CD4-positive, alpha-beta T cell treated with Interleukin-6 at 100 ng/mL for 8 hours (primary cell): ENCODE data around the gene NCAM1.
"Not testable (repeated sequence)": the region's sequence is repeated elsewhere in the genome, so short reads cannot be mapped to it uniquely, and the experiment has no call there.

Experiments used
- DNase-seq: peaks from one replicate; pipeline ENCODE4 v3.0.0-alpha.2; 2020; ENCODE audit warnings: mixed read lengths, low spot score

Gene NCAM1

DNA sequence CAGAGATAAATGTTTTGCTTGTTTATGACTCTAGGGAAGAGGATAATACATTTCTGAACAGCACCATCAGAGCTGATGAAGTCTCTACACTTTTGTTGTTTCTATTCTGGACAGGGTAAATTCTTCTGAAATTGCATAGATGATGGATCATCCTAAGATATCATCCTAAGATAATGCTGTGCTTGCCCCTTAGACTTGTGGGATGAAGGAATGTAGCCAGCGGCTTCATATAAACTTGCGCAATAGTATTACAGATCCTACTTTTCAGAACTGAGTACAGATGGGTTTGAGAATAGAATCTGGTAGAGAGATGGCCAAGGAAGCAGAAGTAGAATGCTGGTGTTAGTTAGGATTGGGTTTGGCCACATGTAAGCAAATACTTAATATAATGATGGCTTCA is 61.0 kb downstream of the NCAM1 start:
- DNase-seq, result no peak

DNA sequence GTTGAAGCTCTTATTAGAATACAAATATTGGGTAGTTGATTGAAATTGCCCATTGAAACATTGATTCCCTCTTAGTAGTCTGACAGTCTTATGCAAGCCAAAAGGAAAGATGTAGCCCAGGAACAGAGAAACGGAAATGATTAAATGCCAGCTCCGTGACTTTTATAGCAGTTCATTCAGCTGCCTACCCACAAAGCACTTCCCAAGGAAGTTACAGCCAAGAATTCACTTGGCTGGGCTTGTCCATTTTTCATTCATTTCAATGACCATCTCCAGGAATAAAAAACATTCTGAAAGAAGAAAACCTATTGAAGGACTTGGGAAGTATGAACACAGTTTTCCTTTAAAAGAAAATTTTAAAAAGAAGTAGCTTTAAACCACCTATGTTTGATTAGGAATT is 62.0 kb downstream of the NCAM1 start:
- no peak for DNase-seq

DNA sequence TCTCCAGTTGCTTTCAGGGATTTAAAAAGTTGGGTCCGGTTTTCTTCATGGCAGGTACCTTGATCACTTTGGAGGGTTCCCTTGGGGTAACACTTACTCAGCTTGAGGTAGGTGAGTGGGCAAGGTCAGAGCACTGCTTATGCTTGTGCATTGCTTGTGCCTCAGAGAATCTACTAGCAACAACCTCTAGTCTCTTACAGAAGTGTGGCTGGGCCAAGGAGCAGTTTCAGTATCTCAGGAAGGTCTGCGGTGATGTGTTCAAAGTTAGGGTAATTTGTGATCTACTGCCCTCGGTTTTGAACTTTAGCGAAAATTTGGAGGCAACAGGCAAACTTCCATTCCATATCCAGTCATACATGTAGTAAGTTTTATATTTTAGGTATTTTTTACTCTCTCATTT is 62.8 kb downstream of the NCAM1 start:
- DNase-seq, result no peak

DNA sequence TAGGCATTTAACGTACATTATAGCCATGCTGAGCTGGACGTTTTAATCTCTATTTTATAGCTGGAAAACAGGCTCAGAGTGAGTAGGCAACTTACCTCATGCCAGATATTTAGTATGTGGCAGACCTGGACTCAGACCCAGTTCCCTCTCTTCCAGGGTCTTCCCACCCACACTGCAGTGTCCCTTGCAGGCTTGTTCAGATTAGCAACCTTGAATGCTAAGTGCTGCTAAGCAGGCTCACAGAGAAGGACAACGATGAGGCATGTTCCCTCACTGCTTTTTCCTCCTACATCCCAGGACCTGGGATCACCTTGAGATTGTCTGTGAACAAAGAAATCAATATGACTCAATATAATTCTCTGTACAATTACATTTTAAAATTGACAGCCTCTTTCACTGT is 65.6 kb downstream of the NCAM1 start:
- DNase-seq, result no peak

DNA sequence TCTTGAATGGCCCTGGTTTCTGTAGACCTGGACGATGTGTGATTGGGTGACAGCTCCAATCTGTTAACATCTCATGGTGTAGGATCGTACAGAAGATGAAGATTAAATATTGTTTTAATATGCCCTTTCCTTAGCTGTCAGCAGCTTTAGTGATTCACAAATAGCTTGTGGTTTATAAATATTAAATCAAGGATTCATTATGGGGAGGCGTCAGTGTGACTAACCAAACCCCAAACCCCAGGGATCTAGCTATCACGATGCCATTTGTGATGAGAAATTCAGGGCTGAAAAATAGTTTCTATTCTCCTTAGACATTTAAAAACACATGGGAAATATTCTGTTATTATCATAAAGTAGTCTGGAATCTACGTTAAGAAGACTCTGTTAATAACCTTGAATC is 73.4 kb downstream of the NCAM1 start:
- no peak for DNase-seq

DNA sequence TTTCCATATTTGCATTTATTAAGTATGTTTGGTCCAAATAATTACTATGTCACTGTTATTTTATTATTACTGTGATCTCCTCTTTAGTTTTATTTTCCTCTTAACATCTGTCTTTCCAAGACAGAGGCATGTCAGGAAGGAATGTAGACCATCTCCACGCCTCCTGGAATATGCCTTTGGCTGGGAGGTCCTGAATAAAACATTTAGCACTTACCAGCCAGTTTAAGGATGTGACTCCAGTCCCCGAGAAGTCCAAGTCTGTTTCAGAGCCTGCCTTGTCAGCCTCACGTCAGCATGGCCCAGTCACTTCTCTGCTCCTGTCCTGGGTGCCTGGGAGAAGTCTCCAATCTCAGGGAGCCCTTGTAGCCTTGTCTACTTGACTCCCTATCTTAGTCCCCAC is 74.5 kb downstream of the NCAM1 start:
- no peak for DNase-seq

DNA sequence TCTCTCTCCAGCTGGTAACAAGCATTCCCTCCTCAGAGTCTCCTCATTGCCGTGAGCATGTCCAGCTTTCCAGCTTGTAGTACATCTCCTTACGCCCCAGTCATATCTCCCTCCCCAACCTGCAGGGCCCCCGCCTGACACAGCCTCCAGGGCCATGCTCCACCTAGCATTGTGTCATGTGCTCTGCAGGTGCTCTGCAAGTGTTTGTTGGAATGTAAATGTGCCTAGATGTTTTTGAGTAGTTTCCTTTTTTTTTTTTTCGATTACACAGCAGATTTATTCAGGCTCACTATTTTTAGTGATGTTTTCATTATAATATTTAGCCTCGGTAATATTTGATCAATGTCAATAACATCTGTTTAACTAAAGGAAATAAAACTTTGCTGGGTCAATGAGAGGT is 82.5 kb downstream of the NCAM1 start:
- no peak for DNase-seq

DNA sequence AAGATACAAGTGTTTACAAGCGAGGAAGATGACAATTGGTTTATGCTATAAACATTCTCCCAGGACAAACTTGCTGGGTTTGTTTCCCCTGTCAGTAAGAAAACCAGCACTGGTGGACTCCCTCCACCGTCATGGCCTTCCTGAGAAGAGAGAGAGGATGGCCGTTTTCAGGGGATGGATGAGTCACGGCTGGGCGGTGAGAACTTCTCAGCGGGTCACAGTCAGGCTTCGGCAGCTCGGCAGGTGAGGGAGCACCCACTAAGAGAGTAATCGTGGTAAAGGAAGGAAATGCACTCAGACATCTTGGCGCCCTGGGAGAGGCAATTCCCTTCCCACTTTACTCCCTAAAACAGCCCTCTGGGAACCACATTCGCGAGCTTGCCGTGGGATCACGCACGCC is 83.9 kb downstream of the NCAM1 start:
- DNase-seq, result no peak

DNA sequence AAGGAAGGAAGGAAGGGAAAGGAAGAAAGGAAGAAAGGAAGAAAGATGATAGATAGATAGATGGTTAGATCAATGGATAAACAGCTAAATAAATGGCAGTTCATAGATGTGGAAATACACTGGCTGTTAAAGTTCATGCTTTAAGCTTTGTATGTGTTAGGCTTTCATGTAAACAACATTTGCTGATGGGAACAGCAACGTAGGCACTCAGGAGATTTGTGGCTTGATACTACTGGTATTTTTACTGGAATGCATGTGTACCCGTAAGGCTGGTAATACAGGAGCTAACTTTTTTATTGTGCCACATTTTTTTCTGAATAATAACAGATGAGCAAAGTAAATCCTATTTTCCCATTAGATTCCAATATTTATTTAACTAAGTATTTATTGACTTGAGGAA is 85.6 kb downstream of the NCAM1 start:
- no peak for DNase-seq

DNA sequence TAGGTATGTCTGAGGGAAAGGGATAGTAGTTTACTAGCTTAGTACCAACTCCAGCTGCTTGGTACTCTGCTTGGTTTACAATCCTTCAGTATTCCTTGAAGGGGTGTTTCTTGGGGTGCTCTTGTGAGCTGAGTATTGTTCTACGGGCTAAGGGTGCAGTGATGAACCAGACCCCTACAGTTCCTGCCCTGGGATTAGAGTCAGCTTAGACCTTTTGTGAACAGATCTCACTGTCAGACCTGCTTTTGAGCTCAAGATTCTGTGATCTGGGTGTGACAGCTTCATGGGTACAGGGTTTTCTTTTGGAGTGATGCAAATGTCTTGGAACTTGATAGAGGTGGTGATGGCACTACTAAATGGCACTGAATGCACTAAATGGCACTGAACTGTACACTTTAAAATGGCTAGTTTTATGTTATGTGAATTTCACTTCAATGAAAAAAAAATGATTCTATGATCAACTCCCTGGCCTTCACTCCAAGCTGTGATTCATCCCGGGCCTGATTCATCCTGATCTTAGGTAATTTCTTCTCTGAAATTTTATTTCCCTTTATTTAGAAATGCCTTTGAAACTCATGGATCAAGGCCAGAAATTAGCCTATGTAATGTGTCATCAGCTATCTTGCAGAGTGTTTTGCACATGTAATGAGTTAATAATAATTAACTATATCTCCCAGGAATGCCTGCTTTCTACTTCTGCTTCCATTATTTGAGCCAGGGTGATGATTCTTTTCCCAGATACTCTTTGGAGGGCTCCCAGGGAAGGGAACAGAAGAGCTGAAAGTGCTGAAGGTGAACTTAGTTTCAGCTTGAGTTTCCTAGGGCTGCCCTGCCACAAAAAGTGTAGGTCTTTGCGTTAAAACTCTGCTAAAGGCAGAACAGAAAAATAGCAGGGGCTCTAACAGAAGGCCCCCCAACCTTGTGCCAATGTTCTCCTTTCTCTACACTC is 87.9 kb downstream of the NCAM1 start:
- DNase-seq, result no peak

DNA sequence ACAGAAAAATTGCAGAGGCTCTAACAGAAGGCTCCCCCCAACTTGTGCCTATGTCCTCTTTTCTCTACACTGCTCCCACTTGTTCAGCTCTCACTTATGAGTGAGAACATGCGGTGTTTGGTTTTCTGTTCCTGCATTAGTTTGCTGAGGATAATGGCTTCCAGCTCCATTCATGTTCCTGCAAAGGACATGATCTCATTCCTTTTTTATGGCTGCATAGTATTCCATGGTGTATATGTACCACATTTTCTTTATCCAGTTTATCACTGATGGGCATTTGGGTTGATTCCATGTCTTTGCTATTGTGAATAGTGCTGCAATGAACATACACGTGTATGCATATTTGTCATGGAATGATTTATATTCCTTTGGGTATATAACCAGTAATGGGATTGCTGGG is 91.8 kb downstream of the NCAM1 start:
- not testable (repeated sequence) for DNase-seq

DNA sequence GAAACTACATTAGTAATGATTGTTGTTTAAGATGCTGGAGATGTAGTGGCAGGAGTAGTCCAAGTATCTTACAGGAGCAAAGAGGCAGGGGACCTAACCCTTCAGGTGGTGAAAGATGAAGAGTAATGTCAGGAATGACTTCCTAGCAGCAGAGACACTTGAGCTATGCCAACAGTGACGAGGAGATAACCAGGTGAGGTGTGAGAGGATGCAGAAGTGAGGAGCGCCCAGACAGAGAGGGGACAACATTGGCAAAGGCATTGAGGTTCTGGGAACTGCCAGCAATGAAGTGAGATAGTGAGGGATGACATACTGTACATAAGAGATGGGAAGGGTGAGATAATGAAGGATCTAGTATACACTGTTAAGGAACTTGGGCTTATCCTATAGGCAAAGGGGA is 95.8 kb downstream of the NCAM1 start:
- DNase-seq, result no peak

DNA sequence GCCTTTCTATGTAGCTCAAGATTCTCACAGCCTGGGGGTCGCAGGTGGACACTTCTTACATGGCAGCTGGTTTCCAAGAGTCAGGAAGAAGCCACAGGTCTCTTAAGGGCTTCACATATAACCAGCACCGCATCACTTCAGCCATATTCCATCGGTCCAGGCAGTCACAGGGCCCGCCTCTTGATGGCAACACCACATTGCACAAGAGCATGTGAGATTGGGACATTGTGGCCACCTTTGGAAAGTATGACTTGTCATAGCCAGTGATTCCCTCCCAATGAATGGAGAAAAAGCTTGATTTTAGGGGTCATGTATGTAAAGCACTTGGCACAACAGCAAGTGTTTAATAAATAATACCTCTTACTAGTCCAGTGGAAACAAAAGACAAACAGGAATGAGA is 98.3 kb downstream of the NCAM1 start:
- no peak for DNase-seq

DNA sequence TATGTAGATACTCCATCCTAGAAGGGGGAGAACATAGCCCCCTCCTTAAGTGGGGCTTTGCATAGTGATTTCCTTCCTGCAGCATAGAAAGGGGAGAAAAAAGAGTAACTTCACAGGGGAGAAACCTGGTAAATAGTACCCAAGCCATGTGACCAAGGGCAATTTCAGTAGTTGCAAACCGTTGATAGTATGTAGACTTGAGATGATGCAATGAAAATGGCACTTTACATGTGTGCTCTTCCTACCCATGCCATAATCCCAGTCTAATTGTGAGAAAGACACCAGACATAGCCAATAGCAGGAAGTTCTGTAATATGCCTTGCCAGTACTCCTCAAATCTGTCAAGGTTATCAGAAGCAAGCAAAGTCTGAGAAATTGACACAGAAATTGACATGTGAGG is 104.1 kb downstream of the NCAM1 start:
- no peak for DNase-seq

DNA sequence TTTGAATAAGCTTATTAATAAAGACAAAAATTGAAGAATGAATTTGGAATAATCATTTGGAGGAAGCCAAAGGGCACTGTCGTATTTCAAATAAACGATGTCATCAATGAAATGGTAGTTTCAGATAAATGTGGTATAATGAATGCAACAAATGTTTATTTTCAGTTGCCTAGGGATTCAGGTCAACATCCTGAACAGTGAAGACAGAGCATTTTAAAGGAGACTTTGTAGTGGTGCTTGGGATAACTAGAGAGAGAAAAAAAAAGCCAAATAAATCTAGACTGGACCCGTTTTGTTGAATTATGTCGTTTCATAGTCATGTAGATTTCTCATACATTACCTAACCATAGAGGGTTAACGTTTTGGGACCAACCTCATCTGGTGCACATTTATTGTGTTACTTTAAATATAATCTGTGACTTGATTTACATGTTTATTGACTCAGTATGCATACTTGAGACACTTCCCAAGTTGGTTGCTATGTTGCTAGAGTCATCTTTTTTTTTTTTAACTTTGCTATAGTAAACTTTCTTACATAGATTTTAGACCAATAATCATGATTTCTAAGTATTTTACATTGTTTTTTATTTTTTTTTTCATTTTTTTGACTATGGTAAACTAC is 111.1 kb downstream of the NCAM1 start:
- no peak for DNase-seq

DNA sequence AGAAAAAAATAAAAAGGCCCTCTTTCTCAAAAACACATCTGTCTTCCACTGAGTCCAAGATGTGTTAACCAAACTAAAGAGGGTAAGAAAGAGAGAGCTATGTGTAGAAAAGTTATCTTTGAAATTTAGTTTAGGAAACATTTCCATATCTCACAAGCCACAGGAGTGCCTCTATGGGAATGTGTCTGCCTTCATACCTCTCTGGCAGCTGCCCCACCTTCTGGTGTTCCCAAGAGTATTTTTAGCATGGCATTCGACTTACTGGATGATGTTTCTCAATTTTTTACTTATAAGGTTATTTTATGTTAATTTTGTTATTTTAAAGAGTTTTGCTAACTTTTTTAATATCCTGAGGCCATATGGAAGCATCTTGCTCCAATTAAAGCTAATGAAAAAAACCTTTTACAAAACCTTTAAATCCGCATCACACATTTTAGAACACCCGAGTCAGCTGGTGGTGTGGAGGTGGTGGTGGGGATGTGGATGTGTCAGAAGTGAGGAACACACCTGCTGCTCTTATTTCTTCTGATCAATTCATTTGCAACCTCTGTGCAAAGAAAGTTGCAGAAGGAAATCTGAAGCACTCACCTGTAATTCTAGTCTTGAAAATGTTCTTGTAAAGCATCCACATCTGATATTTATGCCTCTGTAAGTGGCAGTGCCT is 112.2 kb downstream of the NCAM1 start:
- no peak for DNase-seq

DNA sequence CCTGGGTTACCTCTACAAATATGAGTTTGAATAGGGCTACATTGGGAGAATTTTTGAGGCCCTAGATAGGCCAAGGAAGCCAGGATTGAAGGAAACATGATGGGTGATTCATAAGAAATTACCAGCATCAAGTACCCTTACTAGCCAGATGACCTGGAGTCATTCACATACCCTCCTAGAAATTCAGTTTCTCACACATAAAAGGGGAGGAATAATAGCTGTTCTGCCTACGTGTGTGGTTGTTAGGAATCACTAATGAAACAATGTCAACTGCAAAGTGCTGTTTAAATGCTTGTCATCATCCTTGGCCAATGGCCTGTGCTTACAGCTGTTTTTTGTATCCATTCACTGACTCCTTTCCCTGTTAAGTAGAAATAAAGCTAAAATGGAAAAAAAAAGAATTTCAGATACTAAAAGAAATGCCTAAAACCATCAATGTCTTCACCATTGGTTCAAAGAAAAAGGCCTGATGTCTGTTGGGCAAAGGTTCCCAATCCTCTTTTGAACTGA is 114.4 kb downstream of the NCAM1 start:
- no peak for DNase-seq

DNA sequence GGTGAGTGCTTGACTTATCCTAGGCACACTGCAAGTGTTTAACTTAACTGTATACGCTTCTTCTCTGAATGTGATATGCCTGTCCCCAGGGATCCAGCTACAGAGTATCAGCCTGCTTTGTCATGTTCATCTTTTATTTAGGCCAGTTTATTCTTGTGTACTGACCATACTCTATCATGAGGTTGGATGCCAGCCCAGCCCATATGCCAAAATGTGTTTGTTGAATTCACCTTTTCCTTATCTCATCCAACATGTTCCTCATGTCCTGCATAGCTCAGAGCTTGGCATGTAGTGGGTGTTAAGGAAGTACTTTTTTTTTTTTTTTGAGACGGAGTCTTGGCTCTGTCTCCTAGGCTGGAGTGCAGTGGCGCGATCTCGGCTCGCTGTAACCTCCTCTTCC is 116.2 kb downstream of the NCAM1 start:
- no peak for DNase-seq

DNA sequence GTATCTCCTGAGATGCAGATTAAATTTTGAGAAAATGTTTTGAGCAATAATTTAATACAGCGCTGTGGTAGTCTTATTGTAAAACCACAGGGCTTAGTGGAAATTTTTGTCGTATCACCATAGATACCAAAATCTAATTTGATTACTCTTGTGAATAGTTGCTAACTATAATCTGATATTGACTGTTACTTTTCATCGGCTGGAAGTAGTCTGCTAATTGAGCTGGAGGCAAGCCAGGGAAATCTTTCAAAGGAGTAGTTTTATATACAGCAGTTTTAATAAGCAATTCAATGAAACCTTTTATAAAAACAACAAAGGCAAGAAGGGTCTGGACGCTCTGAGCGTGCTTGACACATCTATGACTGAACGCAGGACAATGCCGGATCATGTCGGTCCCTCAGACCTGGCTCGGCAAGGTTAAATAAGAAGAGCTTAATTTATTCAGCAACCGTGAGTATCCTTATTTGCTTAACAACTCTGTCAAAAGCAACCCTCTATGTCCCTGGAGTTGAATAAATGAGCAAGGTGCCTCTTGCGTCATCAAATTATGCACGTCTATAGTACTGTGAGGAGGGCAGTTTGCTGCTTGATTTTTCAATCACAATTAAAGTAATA is 121.2 kb downstream of the NCAM1 start:
- no peak for DNase-seq

DNA sequence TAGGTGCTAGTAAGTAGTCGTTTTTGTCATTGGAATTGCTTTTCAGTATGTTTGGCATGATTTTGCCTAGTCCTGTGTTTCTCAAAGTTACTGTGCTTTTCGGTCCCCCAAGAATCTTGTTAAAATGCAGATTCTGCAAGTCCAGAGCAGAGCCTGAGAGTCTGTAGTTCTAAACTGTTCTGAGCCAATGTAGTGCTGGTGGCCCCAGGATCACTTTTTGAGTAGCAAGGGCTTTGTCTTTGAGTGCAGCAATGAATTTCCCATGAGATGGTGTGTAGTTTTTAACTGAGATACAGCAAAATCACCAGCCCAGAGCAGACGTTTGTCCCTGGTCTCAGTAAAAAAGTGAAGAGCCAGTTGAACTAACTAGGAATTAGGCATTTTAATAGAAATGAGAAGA is 122.4 kb downstream of the NCAM1 start:
- no peak for DNase-seq

DNA sequence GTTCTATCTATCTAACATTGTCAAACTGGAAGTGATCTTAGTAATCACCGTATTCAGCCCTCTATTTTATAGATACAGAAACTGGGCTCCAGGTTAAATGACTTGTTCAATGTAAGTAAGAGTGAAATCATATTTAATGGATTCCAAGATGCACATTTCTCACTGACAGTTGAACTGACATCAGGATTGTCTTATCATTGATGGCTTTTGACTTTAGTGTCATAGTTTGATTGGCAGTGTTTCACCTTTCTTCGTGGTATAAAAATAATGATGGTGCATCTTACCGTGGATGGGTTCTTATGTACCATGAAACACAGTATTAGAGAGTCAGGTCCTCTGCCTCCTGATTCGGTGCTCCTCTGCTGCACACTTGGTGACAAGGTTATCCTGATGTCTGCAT is 123.1 kb downstream of the NCAM1 start:
- DNase-seq, result no peak

DNA sequence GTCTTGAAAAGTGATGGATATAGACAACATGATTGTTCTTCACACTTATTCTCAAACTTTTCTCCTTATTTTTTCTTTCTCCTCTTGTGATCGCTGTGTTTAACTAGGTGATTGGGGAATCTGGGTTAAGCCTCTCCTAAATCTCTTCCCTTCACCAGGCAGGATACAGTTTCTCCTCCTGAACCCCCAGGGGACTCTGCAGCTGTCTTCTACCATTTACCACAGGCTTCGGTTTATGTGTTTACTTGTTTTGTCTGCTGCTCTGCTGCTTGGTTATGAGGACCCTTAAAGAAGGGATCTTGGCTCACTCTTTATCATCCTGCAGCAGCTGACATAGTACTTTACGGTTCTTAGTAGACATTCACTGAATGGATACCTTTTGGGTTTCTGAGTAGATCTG is 124.2 kb downstream of the NCAM1 start:
- DNase-seq, result no peak

DNA sequence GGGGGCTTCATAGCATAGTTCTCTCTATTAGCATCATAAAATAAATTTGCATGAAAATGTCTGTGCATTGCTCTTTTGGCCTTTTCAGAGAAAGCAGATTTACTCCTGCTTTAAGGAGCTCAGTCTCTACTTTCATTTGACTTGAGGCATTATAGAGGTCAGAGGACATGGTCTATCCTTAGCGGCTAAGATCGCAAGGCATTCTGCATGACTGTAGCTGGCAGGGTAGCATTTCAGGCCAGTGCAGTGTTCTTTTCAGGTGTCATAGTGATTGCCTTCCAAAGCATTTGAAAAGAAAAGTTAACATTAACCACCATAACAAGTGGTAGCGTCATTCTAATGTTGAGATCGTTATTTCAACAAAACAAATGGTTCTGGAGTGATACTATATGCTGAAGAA is 126.5 kb downstream of the NCAM1 start:
- no peak for DNase-seq
